Left ventricle myocardium inferior (tissue), 1 donor: ENCODE data around the gene DAG1. TPM values are rescaled to one million over a fixed set of nuclear protein-coding genes. Genes with fewer than 3 reads are reported as not detected.

Experiments used
- DNase-seq: peaks from one replicate; pipeline ENCODE4 v3.0.0-alpha.2; 2020
- H3K27ac ChIP-seq: fragments of 200-600 bp; replicated peaks from 2 replicates; pipeline ENCODE4 v1.8.0; 2021
- H3K27me3 ChIP-seq: fragments of 200-600 bp; 2 replicates; pipeline ENCODE4 v1.8.0; 2021; ENCODE audit warnings: low read depth
- H3K36me3 ChIP-seq: fragments of 200-600 bp; 2 replicates; pipeline ENCODE4 v1.8.0; 2021
- H3K4me1 ChIP-seq: fragments of 200-600 bp; 2 replicates; pipeline ENCODE4 v1.8.0; 2021
- H3K4me3 ChIP-seq: fragments of 200-600 bp; 2 replicates; pipeline ENCODE4 v1.8.0; 2021; ENCODE audit warnings: mild to moderate bottlenecking, moderate library complexity
- H3K9me3 ChIP-seq: fragments of 200-600 bp; replicated peaks from 2 replicates; pipeline ENCODE4 v1.8.0; 2021
- intact Hi-C: fragments of 100-400 bp; cut with micrococcal nuclease; formaldehyde crosslinking; loops from one replicate; pipeline ENCODE4 v1.11.0; 2022
- total RNA-seq: library from RNA; stranded (reverse); fragmentation: NEBNext Ultra II Directional; extraction: Animal tissue kit (Norgen Biotek cat#: 25700); gene quantifications from one replicate; pipeline ENCODE4 v1.2.1, GENCODE V29; 2021
- TF ChIP-seq, protein P1 (sequence below): fragments of 200-600 bp; IDR thresholded peaks from 2 replicates; pipeline ENCODE4 v1.8.0; 2021; ENCODE audit warnings: antibody characterized with exemption, mild to moderate bottlenecking, borderline replicate concordance
- donor health status: DM: no; HTN: yes; CAD: no; lungs with severe emphysema.

Gene DAG1
- total RNA-seq, 1 donor from 2014 or later = 117 TPM

DNA sequence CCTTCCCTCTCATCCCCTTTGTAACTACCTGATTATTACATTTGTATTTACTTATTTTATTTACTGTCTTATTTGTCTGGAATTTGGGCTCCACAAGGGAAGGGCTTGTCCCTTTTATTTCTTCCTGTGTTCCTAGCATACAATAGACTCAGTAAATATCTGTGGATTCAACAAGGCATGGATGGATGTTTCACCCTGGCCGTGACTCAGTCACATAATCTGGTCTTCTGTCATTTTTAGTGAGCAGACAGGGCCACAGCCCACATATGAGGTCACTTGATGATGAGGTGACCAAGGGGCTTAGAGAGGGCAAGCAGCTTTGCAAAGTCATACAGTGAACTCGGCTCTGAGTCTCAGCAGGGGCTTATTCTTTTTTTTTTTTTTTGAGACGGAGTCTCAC, 7.8 kb upstream of the DAG1 start:
- H3K9me3 ChIP-seq = no peaks in the 10 kb centered on the region
- H3K27ac ChIP-seq = peak overlapping the region; percentile 78
- no peaks in the 10 kb centered on the region for H3K36me3 ChIP-seq
- intact Hi-C loops = no loop called here
- H3K4me1 ChIP-seq = peaks cover 42% of the 10 kb centered on the region
- no peaks in the 10 kb centered on the region for H3K27me3 ChIP-seq
- no peak overlapping the region for H3K4me3 ChIP-seq
- TF ChIP-seq, protein P1, sequence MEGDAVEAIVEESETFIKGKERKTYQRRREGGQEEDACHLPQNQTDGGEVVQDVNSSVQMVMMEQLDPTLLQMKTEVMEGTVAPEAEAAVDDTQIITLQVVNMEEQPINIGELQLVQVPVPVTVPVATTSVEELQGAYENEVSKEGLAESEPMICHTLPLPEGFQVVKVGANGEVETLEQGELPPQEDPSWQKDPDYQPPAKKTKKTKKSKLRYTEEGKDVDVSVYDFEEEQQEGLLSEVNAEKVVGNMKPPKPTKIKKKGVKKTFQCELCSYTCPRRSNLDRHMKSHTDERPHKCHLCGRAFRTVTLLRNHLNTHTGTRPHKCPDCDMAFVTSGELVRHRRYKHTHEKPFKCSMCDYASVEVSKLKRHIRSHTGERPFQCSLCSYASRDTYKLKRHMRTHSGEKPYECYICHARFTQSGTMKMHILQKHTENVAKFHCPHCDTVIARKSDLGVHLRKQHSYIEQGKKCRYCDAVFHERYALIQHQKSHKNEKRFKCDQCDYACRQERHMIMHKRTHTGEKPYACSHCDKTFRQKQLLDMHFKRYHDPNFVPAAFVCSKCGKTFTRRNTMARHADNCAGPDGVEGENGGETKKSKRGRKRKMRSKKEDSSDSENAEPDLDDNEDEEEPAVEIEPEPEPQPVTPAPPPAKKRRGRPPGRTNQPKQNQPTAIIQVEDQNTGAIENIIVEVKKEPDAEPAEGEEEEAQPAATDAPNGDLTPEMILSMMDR = no peak
- no peak for DNase-seq

DNA sequence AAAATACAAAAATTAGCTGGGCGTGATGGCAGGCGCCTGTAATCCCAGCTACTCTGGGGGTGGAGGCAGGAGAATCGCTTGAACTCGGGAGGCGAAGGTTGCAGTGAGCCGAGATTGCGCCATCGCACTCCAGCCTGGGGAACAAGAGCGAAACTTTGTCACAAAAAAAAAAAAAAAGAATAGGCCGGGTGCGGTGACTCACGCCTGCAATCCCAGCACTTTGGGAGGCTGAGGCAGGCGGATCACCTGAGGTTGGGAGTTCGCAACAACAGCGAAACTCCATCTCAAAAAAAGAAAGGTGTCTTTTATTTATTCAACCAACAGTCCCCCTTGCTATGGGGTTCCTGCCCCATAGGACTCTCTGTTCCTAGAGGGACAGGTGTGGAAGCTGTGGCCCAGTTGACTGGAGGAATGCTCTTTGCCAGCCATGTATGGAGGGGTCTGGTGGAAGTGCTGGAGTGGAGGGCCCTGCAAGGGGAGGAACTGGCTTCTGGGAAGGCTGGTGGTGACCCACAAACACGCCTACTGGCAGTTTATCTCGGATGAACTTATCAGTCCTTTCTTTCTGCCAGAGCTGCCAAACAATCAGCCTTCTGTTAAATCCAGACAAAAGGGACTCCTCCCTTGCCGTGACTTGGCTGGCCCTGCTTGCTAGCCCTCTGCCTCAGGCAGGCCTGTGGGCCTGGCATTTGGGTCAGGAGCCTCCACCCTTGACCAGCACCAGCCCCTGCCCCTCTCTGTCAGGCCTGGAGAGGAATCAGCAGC, 4.6 kb upstream of the DAG1 start:
- H3K27me3 ChIP-seq = no peaks in the 10 kb centered on the region
- H3K9me3 ChIP-seq = no peaks in the 10 kb centered on the region
- H3K36me3 ChIP-seq = no peaks in the 10 kb centered on the region
- intact Hi-C loops = no loop called here
- no peak for DNase-seq
- H3K27ac ChIP-seq = peak overlapping the region; percentile 99
- H3K4me1 ChIP-seq = peaks cover 58% of the 10 kb centered on the region
- H3K4me3 ChIP-seq = no peak overlapping the region
- TF ChIP-seq, protein P1 = no peak

DNA sequence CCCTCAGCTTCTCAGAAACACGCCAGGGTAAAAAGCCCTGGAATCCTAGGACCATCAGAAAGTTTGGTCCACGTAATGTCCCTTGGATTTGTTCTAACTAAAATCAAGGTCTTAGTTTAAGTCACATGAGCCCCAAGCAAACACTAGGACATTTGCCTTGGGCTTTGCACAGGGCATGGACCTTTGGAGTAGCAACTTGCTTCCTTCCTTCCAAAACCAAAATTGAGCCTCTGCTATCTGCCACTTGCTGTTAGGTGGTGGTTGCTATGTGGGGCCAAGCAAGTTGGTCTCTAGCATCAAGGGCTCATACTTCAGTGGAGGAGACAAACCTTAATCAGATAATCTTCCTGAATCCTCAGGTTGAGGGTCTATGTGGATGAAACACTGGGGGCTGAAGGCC, 4.0 kb upstream of the DAG1 start:
- H3K4me1 ChIP-seq = peaks cover 59% of the 10 kb centered on the region
- no peak for DNase-seq
- no peak overlapping the region for H3K4me3 ChIP-seq
- peak overlapping the region; percentile 99 for H3K27ac ChIP-seq
- no peaks in the 10 kb centered on the region for H3K9me3 ChIP-seq
- no peaks in the 10 kb centered on the region for H3K27me3 ChIP-seq
- TF ChIP-seq, protein P1 = no peak
- H3K36me3 ChIP-seq = no peaks in the 10 kb centered on the region
- intact Hi-C loops = no loop called here

DNA sequence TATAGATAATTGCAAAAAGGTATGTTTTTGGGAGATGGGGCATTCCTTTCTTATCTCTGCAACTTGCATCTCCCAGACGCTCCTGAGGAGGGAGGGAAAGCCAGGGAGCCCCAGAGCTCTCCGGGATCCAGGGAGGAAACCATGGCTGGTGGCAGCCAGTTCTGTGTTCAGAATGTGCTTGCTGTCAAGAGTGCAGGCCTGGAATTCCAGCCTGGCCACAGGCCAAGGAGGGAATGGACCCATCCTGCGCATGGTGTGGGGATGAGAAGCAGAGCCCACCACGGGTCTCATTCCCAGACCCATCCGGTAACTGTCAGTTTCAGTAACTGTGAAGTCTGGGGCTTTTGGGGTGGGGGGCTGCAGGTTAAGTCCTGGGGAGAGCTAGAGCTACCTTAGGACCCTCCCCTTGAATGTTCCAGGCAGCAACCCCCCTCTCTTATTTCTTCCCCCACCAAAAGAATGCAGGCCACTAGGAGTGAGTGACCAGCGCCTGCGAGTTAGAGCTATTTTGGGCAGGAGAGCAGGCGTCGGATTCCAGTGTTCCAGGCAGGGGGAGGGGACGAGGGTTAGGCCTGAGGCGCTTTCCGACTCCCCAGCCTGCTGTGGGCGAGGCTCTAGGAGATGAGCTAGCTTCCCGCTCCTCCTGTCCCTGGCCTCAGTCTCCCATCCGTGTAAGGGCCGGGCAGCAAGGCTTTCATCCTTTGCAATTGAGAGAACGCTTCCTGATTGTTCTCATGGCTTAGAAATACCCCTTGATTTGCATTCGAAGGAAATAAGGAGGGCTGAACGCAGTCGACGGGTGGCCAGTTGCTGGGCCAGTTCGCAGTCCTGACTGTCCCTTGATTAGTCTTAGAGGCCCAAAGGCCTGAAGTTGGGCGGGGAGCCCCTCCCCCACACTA, 781 bp upstream of the DAG1 start:
- intact Hi-C loops = no loop called here

More for the DNA sequence above, 781 bp upstream of the DAG1 start:
- H3K9me3 ChIP-seq = no peaks in the 10 kb centered on the region
- DNase-seq = peak; percentile 82
- TF ChIP-seq, protein P1 = no peak
- peak overlapping the region; percentile 94 for H3K4me3 ChIP-seq
- peaks cover 4% of the 10 kb centered on the region for H3K36me3 ChIP-seq
- H3K27ac ChIP-seq = peak overlapping the region; percentile 99
- H3K4me1 ChIP-seq = peaks cover 66% of the 10 kb centered on the region
- H3K27me3 ChIP-seq = no peaks in the 10 kb centered on the region
